Measurements from ENCODE around the gene MAMDC2. TPM values are rescaled to one million over a fixed set of nuclear protein-coding genes. Genes with fewer than 3 reads are reported as not detected.

MAMDC2 gene
- total RNA-seq, 1 experiment from 2014 or later = 3.5 TPM

- no peak for DNase-seq (ENCODE audit: low spot score)
Observed at GRCh38 chr9:70107558-70107957, 63.9 kb downstream of the MAMDC2 start.

GRCh38 chr9:70108181-70108580 is 64.5 kb downstream of the MAMDC2 start:
- no peak for DNase-seq (ENCODE audit: low spot score)

- no peak for DNase-seq (ENCODE audit: low spot score)
Observed at GRCh38 chr9:70110194-70111041, 66.8 kb downstream of the MAMDC2 start.

- DNase-seq (ENCODE audit: low spot score) = peak; percentile 88
Observed at GRCh38 chr9:70111042-70111602, 67.5 kb downstream of the MAMDC2 start.

GRCh38 chr9:70111641-70112236 is 68.1 kb downstream of the MAMDC2 start:
- DNase-seq (ENCODE audit: low spot score) = peak; percentile 49

- DNase-seq (ENCODE audit: low spot score) = peak; percentile 74
Observed at GRCh38 chr9:70112981-70113380, 69.3 kb downstream of the MAMDC2 start.

- peak; percentile 84 for DNase-seq (ENCODE audit: low spot score)
Observed at GRCh38 chr9:70113403-70114022, 69.9 kb downstream of the MAMDC2 start.

- DNase-seq (ENCODE audit: low spot score) = no peak
Observed at GRCh38 chr9:70114898-70115297, 71.2 kb downstream of the MAMDC2 start.

- peak; percentile 23 for DNase-seq (ENCODE audit: low spot score)
Observed at GRCh38 chr9:70117835-70118319, 74.2 kb downstream of the MAMDC2 start.

- no peak for DNase-seq (ENCODE audit: low spot score)
Observed at GRCh38 chr9:70119786-70120185, 76.1 kb downstream of the MAMDC2 start.

GRCh38 chr9:70120834-70121510 is 77.3 kb downstream of the MAMDC2 start:
- DNase-seq (ENCODE audit: low spot score) = peak; percentile 41

- no peak for DNase-seq (ENCODE audit: low spot score)
Observed at GRCh38 chr9:70121818-70122436, 78.3 kb downstream of the MAMDC2 start.

- no peak for DNase-seq (ENCODE audit: low spot score)
Observed at GRCh38 chr9:70123695-70124094, 80.0 kb downstream of the MAMDC2 start.

- no peak for DNase-seq (ENCODE audit: low spot score)
Observed at GRCh38 chr9:70125621-70126263, 82.1 kb downstream of the MAMDC2 start.

- no peak for DNase-seq (ENCODE audit: low spot score)
Observed at GRCh38 chr9:70127036-70127435, 83.4 kb downstream of the MAMDC2 start.

GRCh38 chr9:70127540-70128416 is 84.1 kb downstream of the MAMDC2 start:
- DNase-seq (ENCODE audit: low spot score) = no peak

- no peak for DNase-seq (ENCODE audit: low spot score)
Observed at GRCh38 chr9:70130266-70130665, 86.6 kb downstream of the MAMDC2 start.

GRCh38 chr9:70131296-70131695 is 87.6 kb downstream of the MAMDC2 start:
- DNase-seq (ENCODE audit: low spot score) = no peak
